ENCODE data around the gene EXOC2. TPM values are rescaled to one million over a fixed set of nuclear protein-coding genes. Genes with fewer than 3 reads are reported as not detected.

EXOC2 gene
- total and polyA plus RNA-seq, 12 donors = 4.9 to 23.7 (median 17.1) TPM

GRCh38 chr6:599576-600448 is 93.1 kb downstream of the EXOC2 start:
- intact Hi-C loops (cut with DNase I) = loop anchor here (10.0 kb wide), 2 partner anchors 115 to 125 kb away; no protein-coding TSS in a partner anchor
- Histone ChIP-seq H3K4me1 (replicated peaks in 1 of 2) (no peaks in the 10 kb centered on the region), H3K27me3 (no peaks in the 10 kb centered on the region), H3K27ac (no peak overlapping the region), H3K4me3 (no peak overlapping the region), H3K36me3 (replicated peaks in 1 of 2) (peaks cover 0 to 17% of the 10 kb centered on the region in 2 donors), H3K9me3 (replicated peaks in 1 of 3) (no peaks in the 10 kb centered on the region)
- WGBS, 4 donors = 93 to 96% (median 95%) methylated on average over 7 of the region's 7 CpGs
- TF ChIP-seq CTCF (IDR thresholded peaks at IDR 0.05) = no peak
- no peak for TF ChIP-seq POLR2A (IDR thresholded peaks at IDR 0.05)
- DNase-seq = no peak

GRCh38 chr6:593907-594212 is 99.1 kb downstream of the EXOC2 start:
- H3K9me3 ChIP-seq (replicated peaks in 1 of 3) = no peaks in the 10 kb centered on the region
- no peaks in the 10 kb centered on the region for H3K4me1 ChIP-seq (replicated peaks in 1 of 2)
- no peak for DNase-seq
- H3K27ac ChIP-seq = no peak overlapping the region
- H3K36me3 ChIP-seq (replicated peaks in 1 of 2) = peaks cover 0 to 17% of the 10 kb centered on the region in 2 donors
- intact Hi-C loops (cut with DNase I) = loop anchor here (5.0 to 10.0 kb wide), 5 partner anchors 121 to 803 kb away; no protein-coding TSS in a partner anchor
- 54 to 91% (median 61%) methylated on average over 2 of the region's 2 CpGs for WGBS, 4 donors
- no peak overlapping the region for H3K4me3 ChIP-seq
- H3K27me3 ChIP-seq = no peaks in the 10 kb centered on the region
- TF ChIP-seq CTCF (IDR thresholded peaks at IDR 0.05) (no peak), POLR2A (IDR thresholded peaks at IDR 0.05) (no peak)

- Histone ChIP-seq H3K4me3 (no peak overlapping the region), H3K9me3 (replicated peaks in 1 of 3) (no peaks in the 10 kb centered on the region), H3K27me3 (no peaks in the 10 kb centered on the region), H3K36me3 (replicated peaks in 1 of 2) (peaks cover 0 to 17% of the 10 kb centered on the region in 2 donors), H3K27ac (no peak overlapping the region), H3K4me1 (replicated peaks in 1 of 2) (no peaks in the 10 kb centered on the region)
- DNase-seq = peak; percentile 33 to 77 (median 56)
- WGBS, 4 donors = 1 to 4% (median 2%) methylated on average over 5 of the region's 5 CpGs
- no peak for TF ChIP-seq POLR2A (IDR thresholded peaks at IDR 0.05)
- TF ChIP-seq CTCF (IDR thresholded peaks at IDR 0.05) = peak; percentile 66 to 82 (median 74)
- intact Hi-C loops (cut with DNase I) = loop anchor here (5.0 to 10.0 kb wide), 5 partner anchors 121 to 804 kb away; no protein-coding TSS in a partner anchor
These were observed 99.6 kb downstream of the EXOC2 start for GRCh38 chr6:593139-593906.

- H3K9me3 ChIP-seq (replicated peaks in 1 of 3) = no peaks in the 10 kb centered on the region
- no peaks in the 10 kb centered on the region for H3K27me3 ChIP-seq
- no peak overlapping the region for H3K4me3 ChIP-seq
- TF ChIP-seq POLR2A (IDR thresholded peaks at IDR 0.05) (no peak), CTCF (IDR thresholded peaks at IDR 0.05) (no peak)
- DNase-seq = no peak
- WGBS, 4 donors = 92 to 97% (median 95%) methylated on average over 22 of the region's 22 CpGs
- H3K27ac ChIP-seq = no peak overlapping the region
- H3K4me1 ChIP-seq (replicated peaks in 1 of 2) = no peaks in the 10 kb centered on the region
- H3K36me3 ChIP-seq (replicated peaks in 1 of 2) = no peaks in the 10 kb centered on the region
- intact Hi-C loops (cut with DNase I) = no loop called here
These were observed 103.8 kb downstream of the EXOC2 start for GRCh38 chr6:589090-589489.

Measured in adrenal gland (tissue), 12 donors.